Suprapubic skin (tissue), 4 donors: ENCODE data around the gene GBF1. TPM values are rescaled to one million over a fixed set of nuclear protein-coding genes. Genes with fewer than 3 reads are reported as not detected.
"Not testable (repeated sequence)": the region's sequence is repeated elsewhere in the genome, so short reads cannot be mapped to it uniquely, and the experiment has no call there.

Experiments
- DNase-seq, 2 donors: peaks; one replicate each; pipeline ENCODE4 v3.0.0-alpha.2; 2019; ENCODE audit warnings: low spot score in 2 of 2
- H3K27ac ChIP-seq: fragments of 200-600 bp; sonication (generic); one replicate; pipeline ENCODE4 v1.5.1; 2019
- H3K27me3 ChIP-seq: fragments of 200-600 bp; sonication (generic); one replicate; pipeline ENCODE4 v1.5.1; 2019
- H3K36me3 ChIP-seq: fragments of 200-600 bp; sonication (generic); one replicate; pipeline ENCODE4 v1.5.1; 2019
- H3K4me1 ChIP-seq: fragments of 200-600 bp; sonication (generic); one replicate; pipeline ENCODE4 v1.5.1; 2019
- H3K4me3 ChIP-seq: fragments of 200-600 bp; sonication (generic); one replicate; pipeline ENCODE4 v1.5.1; 2019; ENCODE audit warnings: mild to moderate bottlenecking
- H3K9me3 ChIP-seq: fragments of 200-600 bp; sonication (generic); one replicate; pipeline ENCODE4 v1.5.1; 2019
- EP300 ChIP-seq: sonication (generic); formaldehyde crosslinking; IDR thresholded peaks from one replicate; pipeline ENCODE4 v1.6.1; 2017; ENCODE audit warnings: antibody characterized with exemption
- POLR2A ChIP-seq, 2 donors: fragments of 450-650 bp; IDR thresholded peaks; one replicate each; pipeline ENCODE4 v1.6.1; 2017; ENCODE audit warnings: antibody characterized with exemption in 2 of 2, mild to moderate bottlenecking in 2 of 2, moderate library complexity in 2 of 2
- POLR2AphosphoS5 ChIP-seq, 3 donors: sonication (generic); formaldehyde crosslinking; IDR thresholded peaks; one replicate each; pipeline ENCODE4 v1.6.1; 2017; ENCODE audit warnings: antibody characterized with exemption in 3 of 3
- WGBS: methylation state at CpG from one replicate; pipeline ENCODE4 v1.1.5; 2018; 5-methylcytosine and 5-hydroxymethylcytosine counted together
- total RNA-seq, 4 donors: library from RNA; depleted of rRNA; stranded (reverse); fragments of >200 nt; gene quantifications; one replicate each; pipeline ENCODE4 v1.1.0, GENCODE V29; 2016
- TF ChIP-seq, protein P1 (sequence below), 2 donors: fragments of 200-600 bp in 1 of 2; fragments of 450-650 bp in 1 of 2; sonication (generic) in 1 of 2; IDR thresholded peaks; one replicate each; pipeline ENCODE4 v1.5.1; 2016 to 2019; ENCODE audit warnings: antibody characterized with exemption in 2 of 2, mild to moderate bottlenecking in 1 of 2, moderate library complexity in 1 of 2

Gene GBF1
- total RNA-seq, 4 donors from 2014 or later: 31.0 to 56.1 (median 43.9) TPM

DNA sequence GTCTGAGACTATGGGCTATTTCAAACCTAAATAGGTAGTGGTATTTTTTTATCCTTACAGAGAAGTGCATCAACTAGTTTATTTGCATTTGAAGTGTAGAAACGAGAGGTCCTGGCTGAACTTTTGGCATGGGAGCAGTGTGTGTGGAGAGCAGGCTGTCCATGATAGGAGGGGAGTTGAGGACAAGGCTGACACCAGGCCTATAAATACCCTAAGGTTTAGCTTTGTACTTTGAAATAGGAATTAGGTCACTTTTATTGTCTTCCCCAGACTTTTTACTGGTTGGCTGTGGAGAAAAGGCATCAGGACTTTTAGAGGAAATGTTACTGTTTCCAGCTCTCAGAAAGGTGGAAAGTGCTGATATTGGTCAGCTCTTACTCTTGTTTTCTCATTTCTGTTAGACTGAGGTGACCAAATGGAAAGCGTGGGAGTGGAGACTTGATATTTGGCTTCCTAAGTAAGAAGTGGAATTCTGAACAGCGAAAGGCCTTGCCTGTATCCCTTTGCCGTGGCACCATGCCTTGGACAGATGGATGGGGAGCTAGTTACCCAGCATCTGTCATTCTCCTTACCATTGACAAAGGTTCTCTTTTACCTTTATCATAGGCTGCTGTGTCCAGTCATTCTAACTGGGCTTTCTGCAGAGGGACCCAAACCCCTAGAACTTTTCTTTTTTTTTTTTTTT, 46.0 kb downstream of the GBF1 start:
- H3K36me3 ChIP-seq: no peaks in the 10 kb centered on the region
- peaks cover 9% of the 10 kb centered on the region for H3K4me1 ChIP-seq
- no peak for TF ChIP-seq POLR2A (IDR thresholded peaks at IDR 0.05)
- 78% methylated on average over 4 of the region's 4 CpGs for WGBS
- DNase-seq: no peak
- H3K9me3 ChIP-seq: no peaks in the 10 kb centered on the region
- H3K27ac ChIP-seq: no peak overlapping the region
- no peak overlapping the region for H3K4me3 ChIP-seq
- no peaks in the 10 kb centered on the region for H3K27me3 ChIP-seq

DNA sequence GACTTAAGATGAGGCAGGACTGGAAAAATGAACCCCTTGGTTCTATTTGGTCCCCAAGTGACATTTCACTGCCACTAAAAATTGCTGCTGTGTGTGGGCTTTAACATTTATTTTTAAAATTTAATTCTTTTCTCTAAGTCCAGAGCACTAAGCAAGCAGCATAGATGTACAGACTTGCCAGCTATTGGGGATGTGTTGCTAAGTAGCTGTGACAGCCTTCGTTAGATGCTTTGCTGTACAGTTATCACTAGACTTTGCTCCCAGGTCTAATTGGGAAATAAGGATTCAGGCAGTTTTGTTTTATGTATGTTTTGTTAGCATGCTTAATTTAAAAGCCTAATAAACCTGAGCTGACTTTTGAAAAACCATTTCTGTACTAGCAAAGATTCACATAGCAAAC, 51.8 kb downstream of the GBF1 start:
- no peaks in the 10 kb centered on the region for H3K36me3 ChIP-seq
- TF ChIP-seq, protein P1, sequence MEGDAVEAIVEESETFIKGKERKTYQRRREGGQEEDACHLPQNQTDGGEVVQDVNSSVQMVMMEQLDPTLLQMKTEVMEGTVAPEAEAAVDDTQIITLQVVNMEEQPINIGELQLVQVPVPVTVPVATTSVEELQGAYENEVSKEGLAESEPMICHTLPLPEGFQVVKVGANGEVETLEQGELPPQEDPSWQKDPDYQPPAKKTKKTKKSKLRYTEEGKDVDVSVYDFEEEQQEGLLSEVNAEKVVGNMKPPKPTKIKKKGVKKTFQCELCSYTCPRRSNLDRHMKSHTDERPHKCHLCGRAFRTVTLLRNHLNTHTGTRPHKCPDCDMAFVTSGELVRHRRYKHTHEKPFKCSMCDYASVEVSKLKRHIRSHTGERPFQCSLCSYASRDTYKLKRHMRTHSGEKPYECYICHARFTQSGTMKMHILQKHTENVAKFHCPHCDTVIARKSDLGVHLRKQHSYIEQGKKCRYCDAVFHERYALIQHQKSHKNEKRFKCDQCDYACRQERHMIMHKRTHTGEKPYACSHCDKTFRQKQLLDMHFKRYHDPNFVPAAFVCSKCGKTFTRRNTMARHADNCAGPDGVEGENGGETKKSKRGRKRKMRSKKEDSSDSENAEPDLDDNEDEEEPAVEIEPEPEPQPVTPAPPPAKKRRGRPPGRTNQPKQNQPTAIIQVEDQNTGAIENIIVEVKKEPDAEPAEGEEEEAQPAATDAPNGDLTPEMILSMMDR (IDR thresholded peaks at IDR 0.05): no peak
- TF ChIP-seq POLR2AphosphoS5 (IDR thresholded peaks at IDR 0.05): no peak
- no peak for TF ChIP-seq EP300
- TF ChIP-seq POLR2A (IDR thresholded peaks at IDR 0.05): no peak
- H3K9me3 ChIP-seq: no peaks in the 10 kb centered on the region
- DNase-seq: no peak
- 89% methylated on average over 1 of the region's 1 CpG for WGBS
- H3K27me3 ChIP-seq: no peaks in the 10 kb centered on the region
- no peak overlapping the region for H3K27ac ChIP-seq
- peaks cover 7% of the 10 kb centered on the region for H3K4me1 ChIP-seq
- H3K4me3 ChIP-seq: no peak overlapping the region

DNA sequence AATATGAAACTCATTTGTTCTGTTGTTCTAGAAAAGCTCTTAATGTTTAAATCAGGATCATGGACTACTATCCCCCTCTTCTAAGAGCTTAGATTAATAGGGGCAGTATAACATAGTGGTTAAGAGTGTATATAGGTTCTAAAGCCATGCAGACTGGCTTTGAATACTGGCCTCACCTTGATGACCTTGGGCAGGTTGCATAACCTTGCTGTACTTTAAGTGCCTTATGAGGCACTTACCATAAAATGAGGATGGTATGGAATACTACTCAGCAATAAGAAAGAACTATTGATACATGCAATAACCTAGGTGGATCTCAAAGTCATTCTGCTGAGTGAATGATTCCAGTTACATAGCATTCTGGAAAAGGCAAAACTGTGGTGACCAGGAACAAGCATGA, 53.6 kb downstream of the GBF1 start:
- Histone ChIP-seq H3K36me3 (no peaks in the 10 kb centered on the region), H3K27ac (no peak overlapping the region), H3K4me1 (peaks cover 7% of the 10 kb centered on the region), H3K27me3 (no peaks in the 10 kb centered on the region), H3K9me3 (no peaks in the 10 kb centered on the region), H3K4me3 (no peak overlapping the region)
- no peak for TF ChIP-seq EP300
- no peak for TF ChIP-seq POLR2AphosphoS5 (IDR thresholded peaks at IDR 0.05)
- TF ChIP-seq, protein P1 (IDR thresholded peaks at IDR 0.05): no peak
- no peak for TF ChIP-seq POLR2A (IDR thresholded peaks at IDR 0.05)
- no peak for DNase-seq

DNA sequence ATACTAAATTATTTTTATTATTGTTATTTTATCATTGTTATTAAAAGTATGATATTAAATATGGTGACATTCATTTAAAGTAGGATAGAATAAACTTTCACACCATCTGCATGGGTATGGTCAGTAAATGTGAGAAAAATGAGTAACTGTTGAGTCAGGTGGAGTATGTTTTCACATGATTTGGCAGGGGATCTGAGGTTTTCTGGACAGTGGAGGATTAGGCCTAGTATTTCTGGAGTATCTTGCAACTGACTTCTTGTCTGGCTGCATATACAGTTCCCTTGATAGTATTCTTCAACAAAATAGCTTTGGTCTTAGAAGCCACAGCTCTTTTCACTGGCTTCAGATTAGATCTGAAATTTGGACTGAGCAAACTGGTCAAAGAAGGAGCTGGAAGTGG, 54.5 kb downstream of the GBF1 start:
- H3K9me3 ChIP-seq: no peaks in the 10 kb centered on the region
- H3K27ac ChIP-seq: no peak overlapping the region
- H3K27me3 ChIP-seq: no peaks in the 10 kb centered on the region
- TF ChIP-seq EP300: no peak
- no peak for TF ChIP-seq POLR2A (IDR thresholded peaks at IDR 0.05)
- no peak for TF ChIP-seq POLR2AphosphoS5 (IDR thresholded peaks at IDR 0.05)
- TF ChIP-seq, protein P1 (IDR thresholded peaks at IDR 0.05): no peak
- H3K36me3 ChIP-seq: no peaks in the 10 kb centered on the region
- peaks cover 7% of the 10 kb centered on the region for H3K4me1 ChIP-seq
- no peak for DNase-seq
- H3K4me3 ChIP-seq: no peak overlapping the region

DNA sequence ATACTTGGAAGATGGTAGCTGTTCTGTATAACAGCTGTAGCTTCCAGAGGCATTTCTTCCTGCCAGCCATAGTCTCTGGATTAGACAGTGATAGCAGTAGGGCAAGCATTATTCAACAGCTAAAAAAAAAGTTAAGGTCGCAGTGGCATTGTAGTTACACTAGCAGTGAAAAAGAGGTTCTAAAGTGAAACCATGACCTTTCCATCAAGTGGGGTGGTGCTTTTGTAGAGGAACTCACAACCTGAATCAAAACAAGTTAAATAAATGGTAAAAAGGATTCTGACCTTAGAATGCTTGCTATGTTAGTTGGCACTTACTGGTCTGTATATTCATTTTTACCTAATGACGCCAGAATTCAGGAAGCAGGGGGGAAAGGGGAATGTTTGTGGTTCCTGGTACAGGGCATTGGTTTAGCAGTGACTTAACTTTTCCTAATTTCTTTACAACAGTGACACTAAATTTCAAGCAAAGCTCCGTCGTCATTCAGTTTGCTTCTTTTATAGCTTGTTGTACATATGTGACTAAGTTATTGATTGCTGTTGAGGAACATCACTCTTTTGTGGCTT, 55.0 kb downstream of the GBF1 start:
- H3K36me3 ChIP-seq: no peaks in the 10 kb centered on the region
- no peak for TF ChIP-seq POLR2AphosphoS5 (IDR thresholded peaks at IDR 0.05)
- TF ChIP-seq POLR2A (IDR thresholded peaks at IDR 0.05): no peak
- TF ChIP-seq EP300: no peak
- TF ChIP-seq, protein P1 (IDR thresholded peaks at IDR 0.05): no peak
- H3K9me3 ChIP-seq: no peaks in the 10 kb centered on the region
- H3K4me1 ChIP-seq: peaks cover 7% of the 10 kb centered on the region
- no peak overlapping the region for H3K27ac ChIP-seq
- WGBS: 75% methylated on average over 4 of the region's 4 CpGs
- no peak overlapping the region for H3K4me3 ChIP-seq
- H3K27me3 ChIP-seq: no peaks in the 10 kb centered on the region
- DNase-seq: no peak

DNA sequence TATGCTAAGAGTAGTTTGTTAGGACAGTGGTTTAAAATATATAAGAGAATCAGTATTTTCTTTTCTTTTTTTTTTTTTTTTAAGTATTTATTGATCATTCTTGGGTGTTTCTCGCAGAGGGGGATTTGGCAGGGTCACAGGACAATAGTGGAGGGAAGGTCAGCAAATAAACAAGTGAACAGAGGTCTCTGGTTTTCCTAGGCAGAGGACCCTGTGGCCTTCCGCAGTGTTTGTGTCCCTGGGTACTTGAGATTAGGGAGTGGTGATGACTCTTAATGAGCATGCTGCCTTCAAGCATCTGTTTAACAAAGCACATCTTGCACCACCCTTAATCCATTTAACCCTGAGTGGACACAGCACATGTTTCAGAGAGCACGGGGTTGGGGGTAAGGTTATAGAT, 55.6 kb downstream of the GBF1 start:
- H3K27me3 ChIP-seq, DNase-seq, H3K9me3 ChIP-seq, H3K4me3 ChIP-seq, H3K36me3 ChIP-seq, H3K4me1 ChIP-seq, H3K27ac ChIP-seq: not testable (repeated sequence)
- 86% methylated on average over 2 of the region's 3 CpGs for WGBS

DNA sequence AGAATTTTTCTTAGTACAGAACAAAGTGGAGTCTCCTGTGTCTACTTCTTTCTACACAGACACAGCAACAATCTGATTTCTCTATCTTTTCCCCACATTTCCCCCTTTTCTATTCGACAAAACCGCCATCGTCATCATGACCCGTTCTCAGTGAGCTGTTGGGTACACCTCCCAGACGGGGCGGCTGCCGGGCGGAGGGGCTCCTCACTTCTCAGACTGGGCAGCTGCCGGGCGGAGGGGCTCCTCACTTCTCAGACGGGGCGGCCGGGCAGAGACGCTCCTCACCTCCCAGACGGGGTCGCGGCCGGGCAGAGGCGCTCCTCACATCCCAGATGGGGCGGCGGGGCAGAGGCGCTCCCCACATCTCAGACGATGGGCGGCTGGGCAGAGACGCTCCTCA, 56.0 kb downstream of the GBF1 start:
- not testable (repeated sequence) for H3K27ac ChIP-seq, DNase-seq, H3K9me3 ChIP-seq, H3K36me3 ChIP-seq, H3K27me3 ChIP-seq, H3K4me3 ChIP-seq, H3K4me1 ChIP-seq
- WGBS: over 99% methylated on average over 12 of the region's 25 CpGs
